HG02852 (cell line): ENCODE data around the gene SEH1L.
A peak's percentile ranks its signal among the peaks of the same experiment; 100 is the strongest.
"Not testable (repeated sequence)": the region's sequence is repeated elsewhere in the genome, so short reads cannot be mapped to it uniquely, and the experiment has no call there.

Source experiments
- ATAC-seq: cut with Tn5 transposase; IDR thresholded peaks from one replicate; pipeline ENCODE4 v1.9.1; 2021; ENCODE audit warnings: mild to moderate bottlenecking, moderate library complexity; ENCODE audit not compliant: unreplicated experiment

The SEH1L gene

DNA sequence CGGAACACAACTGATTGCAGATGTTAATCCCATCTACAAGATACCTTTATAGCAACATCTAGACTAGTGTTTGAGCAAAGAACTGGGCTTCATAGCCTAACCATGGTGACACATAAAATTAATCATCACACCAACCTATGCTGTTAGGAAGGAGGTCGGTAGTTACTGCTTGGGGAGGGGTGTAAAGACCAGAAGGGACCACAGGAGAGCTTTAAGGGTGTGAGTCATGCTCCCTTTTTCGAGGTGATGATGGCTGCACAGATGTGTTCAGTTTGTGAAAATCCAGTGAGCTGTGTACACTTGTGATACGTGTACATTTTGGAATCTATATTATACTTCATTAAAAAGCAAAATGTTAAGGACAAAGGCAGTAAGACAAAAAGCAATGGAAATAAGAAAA lies 4.6 kb upstream of the SEH1L start:
- no peak for ATAC-seq

DNA sequence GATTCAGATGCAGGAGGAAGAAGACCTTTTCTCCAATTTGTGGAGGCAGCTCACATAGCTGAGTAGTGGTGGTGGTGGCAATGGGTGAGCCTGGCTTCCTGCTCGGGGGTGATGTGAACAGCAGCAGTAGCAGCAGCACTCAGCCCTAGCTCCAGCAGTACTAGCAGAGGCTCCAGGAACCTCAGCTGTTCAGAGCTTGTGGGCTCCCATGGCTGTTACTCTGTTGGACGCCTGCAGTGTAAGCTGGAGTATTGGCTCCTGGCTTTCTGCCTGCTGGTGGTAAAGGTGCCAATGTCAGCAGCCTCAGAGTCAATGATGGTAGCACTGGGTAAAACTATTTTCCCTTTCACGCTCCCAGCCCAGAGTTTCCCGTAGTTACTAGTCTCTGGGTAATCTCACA lies 3.1 kb upstream of the SEH1L start:
- no peak for ATAC-seq

DNA sequence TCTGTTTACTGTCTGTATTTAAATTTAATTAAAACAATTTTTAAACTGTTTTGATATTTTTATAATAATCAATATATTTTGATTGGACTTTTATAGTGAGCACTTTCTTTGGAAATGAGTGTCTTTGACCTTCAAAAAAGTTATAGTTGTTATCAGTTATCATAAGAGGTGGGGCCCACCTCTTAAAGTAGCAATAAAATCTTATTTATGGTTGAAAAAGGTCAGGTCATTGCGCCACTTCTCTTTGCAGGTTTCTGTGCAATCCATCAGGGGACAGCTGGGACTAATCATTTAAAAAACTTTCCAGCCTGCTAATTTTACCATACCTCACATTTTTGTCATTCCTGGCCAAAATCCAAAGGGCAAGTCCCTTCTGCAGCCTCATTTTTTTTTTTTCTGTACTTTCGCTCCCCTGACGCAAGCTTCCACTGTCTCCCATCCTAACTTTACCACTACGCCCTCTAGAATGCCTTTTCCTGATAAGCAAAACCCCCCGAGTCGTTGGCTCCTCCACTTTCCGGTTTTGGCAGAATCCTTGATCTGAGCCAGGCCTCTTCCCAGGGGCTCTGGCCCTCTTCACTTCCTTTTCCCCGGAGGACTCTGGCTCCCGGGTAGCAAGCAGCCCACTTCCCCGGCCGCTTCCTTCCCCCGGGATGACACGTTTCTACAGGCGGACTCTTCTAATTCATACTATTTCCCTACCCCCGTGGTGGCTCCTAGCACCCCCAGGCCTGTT lies 1.1 kb upstream of the SEH1L start:
- ATAC-seq: no peak

DNA sequence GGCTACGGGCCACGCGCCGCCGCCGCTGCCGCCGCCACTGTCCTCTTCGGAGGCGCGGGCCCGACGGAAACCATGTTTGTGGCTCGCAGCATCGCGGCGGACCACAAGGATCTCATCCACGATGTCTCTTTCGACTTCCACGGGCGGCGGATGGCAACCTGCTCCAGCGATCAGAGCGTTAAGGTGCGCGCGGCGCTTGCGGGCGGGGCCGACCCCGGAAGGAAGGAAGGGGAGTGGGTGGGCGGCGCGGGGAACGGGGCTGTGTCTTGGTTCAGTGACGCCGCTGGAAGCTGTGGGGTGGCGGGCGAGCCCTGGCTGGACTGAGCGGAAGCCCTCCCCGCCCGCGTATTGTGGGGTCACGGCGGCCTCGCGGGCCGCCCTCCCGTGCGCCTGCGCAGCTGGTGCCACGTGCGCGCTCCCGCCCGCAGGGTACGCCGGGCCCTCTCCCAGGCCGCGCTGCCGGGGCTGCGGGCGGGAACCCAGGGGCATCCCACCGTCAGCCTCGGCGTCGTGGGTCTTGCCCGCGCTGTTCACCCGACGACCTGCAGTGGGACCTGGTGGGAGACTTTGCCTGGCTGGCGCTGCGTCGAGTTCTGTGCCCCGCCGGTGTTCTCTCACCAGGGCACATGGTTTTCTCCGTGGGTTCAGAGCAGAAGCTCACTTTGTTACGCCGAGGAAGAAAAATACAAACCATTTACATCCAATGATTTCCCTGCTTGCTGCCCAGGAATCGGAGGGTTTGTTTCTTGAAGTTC lies 416 bp downstream of the SEH1L start:
- ATAC-seq: peak; percentile 67

DNA sequence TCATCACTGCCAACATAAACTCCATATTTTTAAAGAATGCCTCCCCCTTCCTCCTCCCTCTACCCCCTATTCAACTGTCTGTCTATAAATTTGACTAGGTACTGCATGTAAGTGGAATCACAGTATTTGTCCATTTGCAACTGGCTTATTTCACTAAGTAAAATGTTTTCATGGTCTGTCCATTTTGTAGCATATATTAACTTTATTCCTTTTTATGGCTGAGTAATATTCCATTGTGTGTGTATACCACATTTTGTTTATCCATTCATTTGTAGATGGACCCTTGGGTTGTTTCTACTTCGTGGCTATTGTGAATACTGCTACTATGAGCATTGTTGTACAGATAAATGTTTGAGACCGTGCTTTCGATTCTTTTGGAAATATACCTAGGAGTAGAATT lies 10.7 kb downstream of the SEH1L start:
- ATAC-seq: no peak

DNA sequence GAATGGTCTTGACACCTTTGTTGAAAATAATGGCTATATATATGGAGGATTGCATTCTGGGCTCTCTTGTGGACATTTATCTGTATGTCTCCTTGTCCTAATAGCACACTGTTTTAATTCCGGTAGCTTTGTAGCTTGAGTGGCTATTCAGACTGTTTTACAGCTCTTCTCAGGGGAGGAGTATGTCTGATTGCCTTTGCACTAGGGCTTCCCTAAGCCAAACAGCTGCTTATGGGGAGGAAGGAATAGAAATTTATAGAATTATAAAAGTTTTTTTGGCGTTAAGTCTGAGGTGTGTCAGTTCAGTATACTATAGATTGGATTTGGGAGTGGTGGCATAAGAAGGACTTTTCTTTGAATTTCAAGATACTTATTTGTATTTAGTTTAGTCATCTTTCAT lies 12.6 kb downstream of the SEH1L start:
- no peak for ATAC-seq

DNA sequence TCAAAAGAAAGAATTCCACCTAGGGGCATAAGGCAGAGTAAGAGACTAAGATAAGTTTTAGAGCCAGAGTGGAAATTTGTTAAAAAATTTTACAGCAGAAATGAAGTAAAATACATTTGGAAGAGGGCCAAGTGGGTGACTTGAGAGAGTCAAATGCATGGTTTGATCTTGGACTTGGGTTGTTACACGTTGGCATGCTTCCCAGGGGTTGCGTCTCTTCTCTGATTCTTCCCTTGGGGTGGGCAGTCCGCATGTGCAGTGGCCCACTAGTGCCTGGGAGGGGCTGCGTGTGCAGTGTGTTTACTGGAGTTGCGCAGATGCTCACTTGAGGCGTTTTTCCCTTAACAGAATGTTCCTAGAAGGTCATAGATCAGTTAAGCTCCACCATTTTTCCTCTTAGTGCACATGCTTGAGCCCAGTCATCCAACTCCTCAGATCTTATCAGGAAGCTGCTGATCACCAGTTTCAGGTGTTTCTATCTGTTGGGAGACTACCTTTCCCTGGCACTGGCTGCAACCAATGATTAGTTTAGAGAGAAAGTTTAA lies 13.1 kb downstream of the SEH1L start:
- ATAC-seq: no peak

DNA sequence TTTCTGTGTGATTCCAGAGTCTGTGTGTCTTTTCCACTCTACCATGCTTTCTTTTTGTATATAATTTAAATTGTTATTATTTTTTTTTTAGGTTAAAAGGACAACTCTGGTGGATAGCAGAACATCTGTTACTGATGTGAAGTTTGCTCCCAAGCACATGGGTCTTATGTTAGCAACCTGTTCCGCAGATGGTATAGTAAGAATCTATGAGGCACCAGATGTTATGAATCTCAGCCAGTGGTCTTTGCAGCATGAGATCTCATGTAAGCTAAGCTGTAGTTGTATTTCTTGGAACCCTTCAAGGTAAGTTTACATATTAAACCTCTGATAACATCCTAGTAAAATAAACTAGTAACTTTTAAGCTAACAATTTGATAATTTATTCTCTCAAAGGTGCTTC lies 15.3 kb downstream of the SEH1L start:
- ATAC-seq: no peak

DNA sequence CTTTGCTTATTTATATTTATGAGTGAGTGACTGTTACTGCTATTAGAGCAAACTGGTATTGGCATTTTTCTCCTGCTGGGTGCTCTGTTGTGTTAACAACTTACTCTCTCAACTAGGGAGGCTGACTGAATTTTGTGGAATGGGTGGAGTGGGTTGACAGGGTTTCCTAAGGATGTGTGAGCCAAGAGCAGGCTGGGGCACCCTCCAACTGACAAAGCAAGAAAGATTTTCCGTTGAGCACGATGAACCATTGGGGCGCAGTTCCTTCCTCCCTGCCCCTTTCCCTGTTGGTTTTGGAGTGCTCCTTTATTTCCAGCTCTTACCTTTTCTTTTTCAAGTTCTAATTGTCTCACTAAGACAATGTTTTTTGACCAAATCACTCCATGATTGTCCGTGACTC lies 20.3 kb downstream of the SEH1L start:
- no peak for ATAC-seq

DNA sequence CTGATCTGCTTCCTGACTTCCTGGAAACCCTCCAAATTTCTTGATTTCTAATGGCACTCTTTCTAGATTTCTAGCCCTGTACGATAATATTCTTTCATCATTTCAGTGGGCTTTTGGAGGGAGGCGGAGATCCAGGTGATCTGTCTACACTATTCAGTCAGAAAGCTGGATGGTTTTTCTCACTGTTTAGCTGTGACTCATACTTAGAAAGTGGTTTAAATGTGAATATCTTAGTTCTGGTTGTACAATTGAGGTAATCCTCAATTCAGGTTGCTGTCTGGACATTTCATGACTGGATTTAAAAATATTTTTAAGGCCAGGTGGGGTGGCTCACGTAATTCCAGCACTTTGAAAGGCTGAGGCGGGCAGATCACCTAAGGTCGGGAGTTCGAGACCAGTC lies 20.8 kb downstream of the SEH1L start:
- no peak for ATAC-seq

DNA sequence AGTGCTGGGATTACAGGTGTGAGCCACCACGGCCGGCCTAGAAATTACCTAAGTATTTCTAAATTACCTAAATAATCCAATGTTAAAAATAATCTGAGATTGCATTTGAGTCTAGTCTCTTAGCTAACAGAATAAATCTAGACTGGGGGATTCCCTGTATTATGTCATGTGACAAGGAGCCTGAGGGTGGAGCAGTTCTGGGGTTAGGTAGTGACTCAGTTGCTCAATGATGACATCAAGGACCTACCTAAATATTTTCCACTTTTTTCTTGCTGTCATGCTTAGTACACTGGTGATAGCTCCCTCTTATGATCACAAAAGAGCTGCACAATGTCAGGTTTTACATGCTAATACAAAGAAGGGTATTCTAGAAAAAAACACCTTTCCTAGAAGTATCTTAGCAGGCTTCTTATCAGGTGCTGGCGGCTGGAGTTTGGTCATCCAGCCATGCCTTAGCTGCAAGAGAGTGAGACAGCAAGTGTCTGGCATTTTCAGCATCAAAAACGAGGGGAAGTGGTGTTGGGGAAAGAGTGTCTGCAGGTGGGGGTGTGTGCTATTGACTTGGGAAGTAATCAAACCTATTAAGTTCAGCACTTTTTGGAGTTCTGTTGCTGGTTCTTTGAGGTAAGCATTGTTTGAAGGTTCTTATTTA lies 25.9 kb downstream of the SEH1L start:
- no peak for ATAC-seq

DNA sequence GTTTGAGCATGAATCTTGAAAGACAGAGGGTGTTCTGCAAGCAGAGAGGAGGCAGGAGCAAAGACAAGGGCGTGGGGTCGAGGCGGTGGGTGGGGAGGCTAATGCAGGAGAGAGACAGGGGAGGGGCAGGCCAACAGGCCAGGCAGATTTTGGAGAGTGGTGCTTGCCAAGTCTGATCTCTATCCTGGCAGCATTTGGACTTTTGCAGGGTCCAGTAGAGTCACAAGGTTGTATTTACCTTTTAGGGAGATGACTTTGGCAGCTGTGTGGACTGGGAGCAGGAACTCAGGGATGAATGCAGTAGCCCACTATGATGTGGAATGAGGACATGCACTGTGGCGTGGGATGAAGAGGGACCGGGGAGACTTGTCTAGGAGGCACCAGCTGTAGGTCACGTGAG lies 27.7 kb downstream of the SEH1L start:
- ATAC-seq: no peak

DNA sequence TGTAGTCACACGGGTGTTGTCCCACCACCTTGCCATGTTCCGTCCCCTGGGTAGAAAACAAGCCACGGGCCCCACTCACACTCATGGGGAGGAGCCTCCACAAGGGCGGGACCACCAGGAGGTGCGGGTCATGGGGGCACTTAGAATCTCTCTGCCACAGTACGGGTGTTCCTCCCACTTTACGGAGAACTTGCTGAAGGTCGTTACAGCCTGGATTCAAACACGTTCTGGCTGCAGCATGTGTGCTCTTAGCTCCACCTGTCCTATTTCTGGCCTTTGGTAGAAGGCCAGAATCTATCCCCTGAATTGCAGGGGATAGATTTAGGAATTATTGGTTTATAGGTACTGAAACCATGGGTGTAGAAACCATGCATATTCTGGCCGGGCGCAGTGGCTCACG lies 28.5 kb downstream of the SEH1L start:
- no peak for ATAC-seq

DNA sequence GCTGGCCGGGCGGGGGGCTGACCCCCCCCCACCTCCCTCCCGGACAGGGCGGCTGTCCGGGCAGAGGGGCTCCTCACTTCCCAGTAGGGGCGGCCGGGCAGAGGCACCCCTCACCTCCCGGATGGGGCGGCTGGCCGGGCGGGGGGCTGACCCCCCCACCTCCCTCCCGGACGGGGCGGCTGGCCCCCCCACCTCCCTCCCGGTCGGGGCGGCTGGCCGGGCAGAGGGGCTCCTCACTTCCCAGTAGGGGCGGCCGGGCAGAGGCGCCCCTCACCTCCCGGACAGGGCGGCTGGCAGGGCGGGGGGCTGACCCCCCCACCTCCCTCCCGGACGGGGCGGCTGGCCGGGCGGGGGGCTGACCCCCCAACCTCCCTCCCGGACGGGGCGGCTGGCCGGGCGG lies 32.3 kb downstream of the SEH1L start:
- not testable (repeated sequence) for ATAC-seq

DNA sequence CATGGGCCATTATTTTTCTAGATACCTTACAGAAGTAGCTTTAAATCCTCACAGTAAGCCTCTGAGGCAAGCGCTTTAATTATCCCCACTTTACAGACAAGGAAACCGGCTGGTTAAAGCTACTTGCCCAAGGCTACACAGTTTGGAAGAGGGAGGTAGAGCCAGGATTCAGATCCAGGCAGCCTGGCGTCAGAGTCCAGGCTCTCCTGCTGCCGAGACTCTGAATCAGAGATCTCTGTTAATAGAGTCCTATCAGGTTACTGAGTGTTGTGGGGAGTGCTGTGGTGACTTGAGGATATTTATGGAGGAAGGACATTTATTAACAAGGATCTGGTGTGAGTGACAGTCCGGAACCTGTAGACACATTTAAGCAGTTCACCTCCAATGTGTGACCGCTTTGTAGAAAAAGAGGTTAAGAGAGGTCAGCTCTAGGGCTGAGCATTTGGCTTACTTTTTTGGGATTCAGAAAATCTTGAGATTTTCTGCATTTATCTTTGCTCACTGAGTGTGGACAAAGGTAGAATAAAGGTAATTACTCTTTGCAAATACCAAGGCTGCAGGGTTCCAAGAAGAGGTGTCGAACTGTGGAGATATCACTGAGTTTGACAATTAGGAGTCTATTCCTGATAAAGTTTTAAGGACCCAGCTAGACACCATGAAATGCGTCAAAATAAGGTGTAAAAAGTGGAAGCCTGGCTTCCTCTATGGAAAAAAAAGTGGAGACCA lies 41.7 kb downstream of the SEH1L start:
- no peak for ATAC-seq

DNA sequence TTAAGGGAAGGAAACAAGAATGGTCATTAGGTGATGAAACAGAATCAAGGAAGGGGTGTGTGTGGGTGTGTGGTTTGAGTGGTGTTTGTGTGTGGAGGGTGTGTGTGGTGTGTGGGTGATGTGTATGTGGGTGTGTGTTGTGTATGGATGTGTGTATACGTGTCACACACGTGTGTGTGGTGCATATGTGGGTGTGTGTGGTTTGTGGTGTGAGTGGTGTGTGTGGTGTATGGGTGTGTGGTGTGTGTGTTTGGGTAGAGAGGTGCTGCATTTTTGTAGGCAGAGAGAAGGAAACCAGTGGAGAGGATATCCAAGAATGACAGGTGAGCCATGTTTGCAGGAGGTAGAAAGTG lies 42.3 kb downstream of the SEH1L start:
- no peak for ATAC-seq

DNA sequence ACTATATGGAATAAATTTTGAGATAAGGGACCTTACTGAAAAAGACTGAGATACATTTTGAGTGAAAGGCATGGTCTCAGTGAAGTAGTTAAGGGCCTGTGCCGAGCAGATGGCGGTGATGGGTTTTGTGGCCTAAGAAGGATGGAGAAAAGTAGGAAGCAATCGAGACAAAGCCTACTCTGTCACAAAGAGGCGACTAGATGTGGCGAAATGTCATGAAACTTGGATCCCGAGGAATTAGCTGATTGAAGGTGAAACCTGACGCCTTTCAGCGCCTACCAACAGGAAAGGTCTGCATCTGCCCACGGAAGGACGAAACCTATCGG lies 42.8 kb downstream of the SEH1L start:
- ATAC-seq: no peak

DNA sequence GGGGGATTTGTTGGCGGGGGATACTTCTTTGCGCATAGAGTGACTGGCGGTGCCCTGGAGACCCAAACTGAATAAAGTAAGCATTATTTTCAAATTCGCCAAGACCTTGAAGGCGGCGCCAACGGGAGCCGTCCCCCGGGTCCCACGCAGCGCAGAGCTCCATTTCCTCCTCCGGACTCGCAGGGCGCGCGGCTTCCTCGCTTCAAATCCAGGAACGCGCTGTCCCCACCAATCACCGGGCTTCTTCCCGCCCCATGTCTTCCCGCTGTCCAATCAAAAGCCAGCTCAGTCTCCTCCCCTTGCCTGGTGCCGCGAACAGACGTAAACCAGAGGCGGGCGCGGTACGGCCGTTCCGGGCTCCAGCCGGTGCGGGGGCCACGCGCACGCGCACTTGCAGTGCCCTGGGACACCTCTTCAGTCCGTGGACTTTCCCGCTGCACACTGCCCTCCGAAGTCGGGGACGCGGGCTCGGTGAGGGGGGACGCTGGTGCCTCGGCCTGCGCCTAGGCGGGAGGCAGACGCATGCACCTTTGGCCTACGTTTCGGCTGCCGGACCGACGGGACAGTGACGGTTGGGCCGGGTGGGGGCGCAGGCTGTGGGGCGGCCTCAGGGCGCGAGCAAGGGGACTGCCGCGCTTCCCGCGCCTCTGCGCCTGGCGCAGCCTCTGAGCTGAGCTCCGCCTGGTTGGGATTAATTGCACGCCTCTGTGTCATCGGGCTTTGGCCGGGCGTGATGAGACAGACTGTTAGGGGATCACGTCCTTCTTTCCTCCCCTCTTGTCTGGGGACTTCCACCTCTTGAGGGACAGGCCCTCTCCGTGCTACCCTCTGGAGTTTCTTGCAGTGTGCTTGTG lies 43.4 kb downstream of the SEH1L start, which contains the start of gene CEP192:
Gene CEP192 (plus strand): TSS at position 396 of the 854 bp plus-strand sequence. CDS start 8,063 bp downstream, outside the sequence.
- peak; percentile 89 for ATAC-seq

DNA sequence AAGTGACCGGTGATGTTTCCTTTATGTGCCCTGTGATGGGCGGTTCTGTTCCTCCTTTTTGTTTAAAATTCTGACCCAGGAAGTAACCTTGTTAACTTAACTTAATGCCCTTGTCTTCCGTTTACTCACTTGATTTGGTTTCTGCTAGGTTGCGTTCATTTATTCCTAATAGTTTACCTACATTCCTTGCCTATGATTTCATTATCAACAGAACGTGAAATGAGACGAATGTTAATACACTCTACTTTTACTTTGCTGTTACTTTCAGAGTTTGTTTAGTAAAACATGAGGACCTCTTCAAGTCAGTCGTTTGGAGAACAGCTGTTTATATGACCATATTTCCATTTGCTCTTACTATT lies 44.0 kb downstream of the SEH1L start:
- ATAC-seq: no peak

DNA sequence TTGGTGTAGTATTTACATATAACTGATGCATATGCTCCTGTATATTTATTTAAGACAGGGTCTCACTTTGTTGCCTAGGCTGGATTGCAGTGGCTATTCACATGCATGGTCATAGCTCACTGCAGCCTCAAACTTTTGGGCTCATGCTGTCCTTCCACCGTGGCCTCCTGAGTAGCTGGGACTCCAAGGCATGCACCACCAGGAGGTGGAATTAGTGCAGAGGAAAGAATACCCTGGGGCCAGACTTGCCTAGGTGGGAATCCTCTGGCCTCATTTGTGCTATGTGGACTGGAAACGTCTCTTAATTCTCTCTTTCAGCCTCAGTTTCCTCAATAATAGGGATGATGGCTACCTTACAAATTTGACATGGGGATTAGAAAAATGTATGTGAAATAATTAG lies 45.6 kb downstream of the SEH1L start:
- ATAC-seq: no peak
